NCI-H526 treated with DMSO at 0.1 percent for 48 hours (cell line): Measurements from ENCODE around the gene VEGFA.

Experiments used
- DNase-seq: peaks from one replicate; lab custom pipeline; 2025; lab: John Stamatoyannopoulos, UW

Gene VEGFA

GRCh38 chr6:43738877-43739641, 31.0 kb upstream of the VEGFA start:
- DNase-seq = no peak

GRCh38 chr6:43739642-43740091, 30.3 kb upstream of the VEGFA start:
- DNase-seq = no peak

DNA sequence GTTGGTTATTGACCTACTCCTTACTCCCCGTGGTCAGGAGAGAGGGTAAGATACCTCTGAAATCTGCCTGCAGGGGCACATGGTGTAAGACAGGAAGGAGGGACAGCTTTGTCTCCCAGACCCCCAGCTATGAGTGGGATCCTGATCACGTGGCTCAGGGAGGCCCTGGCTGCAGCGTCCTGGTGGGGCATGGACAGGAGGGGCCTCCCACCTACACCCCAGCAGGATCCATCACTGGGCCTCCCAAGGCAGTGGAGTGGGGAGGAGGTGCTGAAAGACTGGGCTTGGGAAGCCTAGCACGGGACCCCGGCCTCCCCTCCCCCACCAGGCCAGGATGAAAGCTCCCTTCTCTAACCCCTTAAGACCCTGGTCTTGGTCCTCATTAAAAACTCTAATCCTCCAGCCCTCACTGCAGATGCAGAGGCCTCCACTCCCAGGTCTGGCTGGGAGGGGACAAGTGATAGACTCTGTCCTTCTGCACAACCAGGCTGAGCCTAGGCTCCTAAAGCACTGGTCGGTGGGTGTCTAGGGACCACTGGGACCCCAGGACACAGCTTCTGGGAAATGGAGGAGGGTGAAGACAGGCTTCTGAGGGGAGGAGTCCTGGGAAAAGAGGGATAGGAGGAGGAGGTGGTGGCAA, 29.6 kb upstream of the VEGFA start:
- no peak for DNase-seq

GRCh38 chr6:43740961-43741764, 28.8 kb upstream of the VEGFA start:
- DNase-seq = no peak

DNA sequence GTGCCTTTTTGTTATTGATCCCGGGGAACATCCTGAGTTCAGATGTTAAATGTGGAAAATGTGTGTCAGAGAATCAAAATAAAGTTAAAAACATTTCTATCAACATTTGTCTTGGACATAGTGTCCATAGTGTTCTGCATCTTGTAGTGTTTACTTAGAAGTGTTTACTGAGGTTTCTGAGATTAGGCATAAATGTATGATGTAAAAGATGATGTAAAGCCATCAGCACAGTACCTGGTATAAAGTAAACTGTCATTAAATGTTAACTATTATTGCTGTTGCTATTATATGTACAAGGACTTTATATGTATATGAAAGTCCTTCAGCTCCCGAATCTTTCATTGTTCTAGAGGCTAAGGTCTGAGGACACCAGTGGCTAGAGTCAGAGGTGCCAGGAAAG, 28.2 kb upstream of the VEGFA start:
- no peak for DNase-seq

DNA sequence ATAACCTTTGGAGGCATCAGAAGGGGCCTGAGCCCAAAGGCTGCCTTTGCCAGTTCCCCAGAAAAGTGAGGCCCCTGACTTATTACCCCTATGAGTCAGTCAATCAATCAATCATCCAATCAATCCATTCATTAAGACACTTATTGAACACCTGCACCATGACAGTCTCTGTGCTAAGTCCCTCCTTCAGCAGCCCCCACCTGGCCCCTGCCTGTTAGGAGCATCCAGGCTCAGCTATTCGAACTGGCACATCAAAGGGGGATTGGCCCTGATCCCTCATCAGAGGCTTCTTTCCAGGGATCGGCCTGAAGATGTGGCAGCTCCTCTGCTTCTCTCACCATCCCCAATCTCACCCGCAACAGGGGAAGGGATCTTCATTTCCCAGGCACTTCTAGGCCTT, 27.7 kb upstream of the VEGFA start:
- no peak for DNase-seq

GRCh38 chr6:43742931-43743632, 26.9 kb upstream of the VEGFA start:
- DNase-seq = no peak

DNA sequence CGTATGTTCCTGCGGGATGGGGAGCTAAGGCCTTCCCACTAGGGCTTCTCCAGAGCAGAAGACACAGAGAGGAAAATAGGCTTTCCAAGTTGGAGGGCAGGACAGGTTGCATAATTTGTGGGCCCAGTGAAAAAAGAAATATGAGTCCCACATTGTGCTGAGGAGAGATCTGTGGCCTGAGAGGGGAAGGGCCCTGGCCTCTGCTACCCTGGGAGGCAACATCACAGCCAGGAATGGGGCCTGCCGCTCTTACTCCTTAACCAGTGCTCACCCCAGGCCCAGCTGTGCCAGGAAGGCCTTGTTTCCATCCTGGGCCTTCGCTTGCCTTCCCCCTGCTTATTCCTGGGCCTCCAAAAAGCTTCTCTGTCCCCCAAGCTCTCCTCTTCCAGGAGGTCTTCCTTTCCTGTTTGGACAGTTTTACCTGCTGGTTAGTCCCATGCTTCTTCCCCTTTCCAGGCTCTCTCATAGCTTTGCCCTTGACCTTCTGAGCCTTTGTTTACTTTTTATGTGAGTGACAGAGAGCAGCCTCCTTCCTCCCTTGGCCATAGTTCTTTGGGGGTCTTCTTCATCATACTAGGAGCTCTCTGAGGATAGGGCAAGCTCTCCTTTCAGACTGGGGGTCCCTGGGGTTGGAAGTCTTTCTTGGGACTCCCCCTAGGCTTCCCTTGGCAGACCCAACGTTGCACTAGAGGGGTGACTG, 26.2 kb upstream of the VEGFA start:
- DNase-seq = no peak

DNA sequence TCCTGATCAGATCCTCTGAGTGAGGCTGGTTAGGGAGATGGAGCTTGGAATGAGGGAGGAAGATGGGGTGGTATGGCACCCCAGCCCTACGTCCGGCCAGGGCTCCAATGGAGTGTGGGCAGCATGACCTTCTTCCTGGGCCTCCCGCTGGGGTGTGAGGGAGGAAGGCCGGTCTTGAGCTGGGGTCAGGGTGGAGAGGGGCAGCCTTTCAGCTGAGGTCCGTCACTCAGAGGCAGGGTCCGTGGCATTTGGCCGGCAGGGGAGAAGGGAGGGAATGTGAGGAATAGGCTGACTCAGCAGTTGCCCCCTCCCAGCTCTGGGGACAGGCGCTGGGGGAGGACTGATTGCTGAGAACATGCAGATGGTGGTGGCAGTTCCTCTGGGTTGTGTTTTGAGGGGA, 25.5 kb upstream of the VEGFA start:
- no peak for DNase-seq

GRCh38 chr6:43744931-43745727, 24.9 kb upstream of the VEGFA start:
- no peak for DNase-seq

DNA sequence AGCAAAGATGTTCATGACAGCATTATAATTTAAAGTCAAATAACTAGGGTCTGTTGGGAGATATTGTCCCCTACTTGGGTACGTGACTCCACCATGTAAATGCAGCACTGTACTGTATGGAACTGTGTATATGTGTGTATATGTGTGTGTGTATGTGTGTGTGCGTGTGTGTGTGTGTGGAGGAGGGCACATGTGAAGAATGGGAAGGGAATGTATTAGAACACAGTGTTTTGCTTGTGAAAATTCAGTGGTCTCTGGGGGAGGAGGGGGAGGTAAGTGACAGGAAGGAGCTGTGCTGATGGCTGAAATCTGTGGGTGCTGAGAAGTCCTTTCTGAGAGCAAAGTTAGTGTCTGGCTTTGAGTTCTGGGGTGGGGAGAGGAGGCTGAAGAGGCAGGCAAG, 23.9 kb upstream of the VEGFA start:
- DNase-seq = no peak

- no peak for DNase-seq
Measured at GRCh38 chr6:43746613-43747102, 23.4 kb upstream of the VEGFA start.

DNA sequence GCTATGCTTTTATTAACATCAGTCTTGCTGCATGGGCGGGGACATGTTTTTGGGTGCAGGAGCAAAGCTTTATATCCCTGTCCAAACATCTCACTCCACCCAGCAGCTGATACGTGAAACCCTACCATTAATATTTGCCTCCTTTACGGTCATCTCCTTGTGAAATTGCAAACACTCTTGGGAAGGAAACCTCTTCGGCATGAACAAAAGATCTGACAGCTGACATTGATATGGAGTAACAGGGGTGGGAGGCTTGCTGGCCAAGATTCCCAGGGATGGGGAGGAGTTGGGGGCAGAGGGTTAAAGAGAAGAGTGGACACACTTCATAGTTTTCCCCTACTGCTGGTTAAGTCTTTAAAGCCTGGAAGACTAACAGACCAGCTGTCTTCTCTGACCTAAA, 22.2 kb upstream of the VEGFA start:
- DNase-seq = no peak

DNA sequence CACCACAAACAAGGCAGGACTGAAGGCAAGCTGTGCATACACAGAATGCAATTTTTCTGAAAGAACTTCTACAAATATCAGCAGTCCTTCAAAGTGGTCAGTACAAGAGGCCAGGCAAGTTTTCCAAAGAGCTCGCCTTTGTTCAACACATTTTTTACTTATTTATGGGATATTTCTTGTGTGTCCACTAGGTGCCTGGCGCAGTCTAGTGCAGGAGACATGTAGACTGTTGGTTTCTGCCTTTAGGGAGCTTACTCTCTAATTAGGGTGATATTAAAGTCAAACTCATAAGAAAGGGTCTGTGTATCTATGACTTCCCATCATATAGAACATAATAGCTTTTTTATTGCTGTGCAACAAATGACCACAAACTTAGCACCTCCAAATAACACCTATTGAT, 21.2 kb upstream of the VEGFA start:
- no peak for DNase-seq

DNA sequence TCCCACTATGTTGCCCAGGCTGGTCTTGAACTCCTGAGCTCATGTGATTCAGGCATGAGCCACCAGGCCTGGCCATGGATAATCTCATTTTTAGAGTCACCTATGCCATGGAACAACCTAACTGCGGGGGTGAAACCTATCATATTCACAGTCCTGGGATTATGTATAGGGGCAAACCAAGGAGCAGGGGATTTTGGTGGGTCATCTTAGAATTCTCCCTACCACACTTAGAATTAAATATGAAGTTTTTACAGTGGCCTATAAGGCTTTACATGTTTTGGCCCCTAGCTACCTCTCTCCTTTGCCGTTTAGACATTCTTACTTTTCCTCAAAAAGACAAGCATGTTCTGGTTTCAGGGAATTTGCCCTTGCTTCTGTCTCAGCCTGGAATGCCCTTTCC, 20.6 kb upstream of the VEGFA start:
- no peak for DNase-seq

DNA sequence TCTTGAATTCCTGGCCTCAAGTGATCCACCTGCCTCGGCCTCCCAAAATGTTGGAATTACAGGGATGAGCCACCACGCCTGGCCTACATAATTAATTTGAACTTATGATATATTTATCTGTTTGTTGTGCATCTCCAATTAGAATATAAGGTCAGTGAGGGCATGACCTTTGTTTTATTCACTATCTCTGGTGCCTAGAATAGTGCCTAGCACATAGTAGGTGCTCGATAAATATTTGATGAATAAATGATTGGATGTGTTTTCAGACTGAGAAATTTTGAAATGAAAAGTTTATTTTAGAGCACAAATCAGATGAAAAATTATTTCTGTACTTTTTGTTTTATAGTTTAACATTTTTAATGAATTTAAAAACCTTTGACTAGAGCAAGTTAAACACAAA, 19.4 kb upstream of the VEGFA start:
- DNase-seq = no peak

DNA sequence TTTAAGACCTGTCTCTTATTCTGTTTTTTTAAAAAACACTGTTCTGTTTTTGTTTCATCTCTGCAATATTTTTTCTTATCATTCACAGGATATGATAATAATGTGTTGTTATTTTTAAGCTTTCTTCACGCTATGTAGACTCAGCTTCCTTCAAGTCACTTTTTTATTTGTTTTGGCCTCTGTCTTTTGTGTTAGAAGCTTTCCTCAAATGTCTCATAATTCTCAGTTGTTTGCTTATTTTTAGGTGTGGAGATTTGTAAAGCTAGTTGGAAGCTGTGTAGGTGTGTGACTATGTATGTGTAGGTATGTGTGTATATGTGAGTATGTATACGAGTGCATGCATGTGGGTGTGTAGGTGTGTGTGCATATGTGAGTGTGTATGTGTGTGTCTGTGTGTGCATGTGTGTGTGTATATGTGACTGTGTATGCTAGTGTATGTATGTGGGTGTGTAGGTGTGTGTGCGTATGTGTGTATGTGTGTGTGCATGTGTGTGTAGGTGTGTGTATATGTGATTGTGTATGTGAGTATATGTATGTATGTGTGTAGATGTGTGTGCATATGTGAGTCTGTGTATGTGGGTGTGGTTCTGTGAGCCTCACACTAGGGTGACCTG, 16.3 kb upstream of the VEGFA start:
- no peak for DNase-seq

- DNase-seq = no peak
Measured at GRCh38 chr6:43757966-43758616, 11.9 kb upstream of the VEGFA start.

- DNase-seq = no peak
Measured at GRCh38 chr6:43758617-43759050, 11.4 kb upstream of the VEGFA start.
